Measurements from ENCODE around the gene WWP2.

- TF ChIP-seq EZH2 (IDR thresholded peaks at IDR 0.05; ENCODE audit: low read depth) (no peak), CTCF (conservative IDR thresholded peaks at IDR 0.05) (no peak)
Observed at GRCh38 chr16:69814078-69814477, 51.9 kb downstream of the WWP2 start.
